DLD1 (cell line): ENCODE results near the gene RAI1.
"Not testable (repeated sequence)": the region's sequence is repeated elsewhere in the genome, so short reads cannot be mapped to it uniquely, and the experiment has no call there.

Experiments
- in situ Hi-C: cut with HindIII; loops from 2 replicates; pipeline ENCODE4 v1.10.0; 2017; ENCODE audit warnings: low sequenced_read_pairs

Gene RAI1, protein sequence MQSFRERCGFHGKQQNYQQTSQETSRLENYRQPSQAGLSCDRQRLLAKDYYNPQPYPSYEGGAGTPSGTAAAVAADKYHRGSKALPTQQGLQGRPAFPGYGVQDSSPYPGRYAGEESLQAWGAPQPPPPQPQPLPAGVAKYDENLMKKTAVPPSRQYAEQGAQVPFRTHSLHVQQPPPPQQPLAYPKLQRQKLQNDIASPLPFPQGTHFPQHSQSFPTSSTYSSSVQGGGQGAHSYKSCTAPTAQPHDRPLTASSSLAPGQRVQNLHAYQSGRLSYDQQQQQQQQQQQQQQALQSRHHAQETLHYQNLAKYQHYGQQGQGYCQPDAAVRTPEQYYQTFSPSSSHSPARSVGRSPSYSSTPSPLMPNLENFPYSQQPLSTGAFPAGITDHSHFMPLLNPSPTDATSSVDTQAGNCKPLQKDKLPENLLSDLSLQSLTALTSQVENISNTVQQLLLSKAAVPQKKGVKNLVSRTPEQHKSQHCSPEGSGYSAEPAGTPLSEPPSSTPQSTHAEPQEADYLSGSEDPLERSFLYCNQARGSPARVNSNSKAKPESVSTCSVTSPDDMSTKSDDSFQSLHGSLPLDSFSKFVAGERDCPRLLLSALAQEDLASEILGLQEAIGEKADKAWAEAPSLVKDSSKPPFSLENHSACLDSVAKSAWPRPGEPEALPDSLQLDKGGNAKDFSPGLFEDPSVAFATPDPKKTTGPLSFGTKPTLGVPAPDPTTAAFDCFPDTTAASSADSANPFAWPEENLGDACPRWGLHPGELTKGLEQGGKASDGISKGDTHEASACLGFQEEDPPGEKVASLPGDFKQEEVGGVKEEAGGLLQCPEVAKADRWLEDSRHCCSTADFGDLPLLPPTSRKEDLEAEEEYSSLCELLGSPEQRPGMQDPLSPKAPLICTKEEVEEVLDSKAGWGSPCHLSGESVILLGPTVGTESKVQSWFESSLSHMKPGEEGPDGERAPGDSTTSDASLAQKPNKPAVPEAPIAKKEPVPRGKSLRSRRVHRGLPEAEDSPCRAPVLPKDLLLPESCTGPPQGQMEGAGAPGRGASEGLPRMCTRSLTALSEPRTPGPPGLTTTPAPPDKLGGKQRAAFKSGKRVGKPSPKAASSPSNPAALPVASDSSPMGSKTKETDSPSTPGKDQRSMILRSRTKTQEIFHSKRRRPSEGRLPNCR (N-terminal part only)

DNA sequence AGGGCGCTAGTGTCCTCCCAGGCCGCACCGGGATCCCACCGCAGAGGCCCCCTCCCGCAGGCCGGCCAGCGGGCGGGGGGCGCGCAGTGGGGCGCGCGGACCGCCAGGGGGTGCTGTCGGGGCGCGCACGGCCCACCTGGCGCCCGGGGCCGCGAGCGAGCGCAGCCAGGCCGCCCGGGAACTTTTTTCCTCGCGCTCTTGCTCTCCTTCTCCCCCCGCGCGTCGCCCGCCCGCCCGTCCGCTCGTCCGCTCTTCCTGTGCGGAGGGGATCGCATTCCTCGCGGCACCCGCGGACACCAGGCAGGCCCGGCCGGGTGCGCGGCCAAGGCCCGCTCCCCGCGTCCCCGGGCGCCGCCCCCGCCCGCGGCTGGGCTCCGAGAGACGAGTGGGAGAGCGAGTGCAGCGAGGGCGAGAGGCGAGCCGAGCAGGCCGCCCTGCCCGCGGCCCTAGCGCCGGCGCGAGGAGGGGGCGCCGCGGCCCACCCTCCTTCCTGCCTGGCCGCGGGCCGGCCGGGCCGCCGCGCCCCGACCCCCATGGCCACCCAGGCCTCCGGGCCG lies at the start of gene RAI1:
Gene RAI1 (plus strand): TSS at position 272 of the 557 bp plus-strand sequence. CDS start 111,491 bp downstream, outside the sequence.
- in situ Hi-C loops: no loop called here

DNA sequence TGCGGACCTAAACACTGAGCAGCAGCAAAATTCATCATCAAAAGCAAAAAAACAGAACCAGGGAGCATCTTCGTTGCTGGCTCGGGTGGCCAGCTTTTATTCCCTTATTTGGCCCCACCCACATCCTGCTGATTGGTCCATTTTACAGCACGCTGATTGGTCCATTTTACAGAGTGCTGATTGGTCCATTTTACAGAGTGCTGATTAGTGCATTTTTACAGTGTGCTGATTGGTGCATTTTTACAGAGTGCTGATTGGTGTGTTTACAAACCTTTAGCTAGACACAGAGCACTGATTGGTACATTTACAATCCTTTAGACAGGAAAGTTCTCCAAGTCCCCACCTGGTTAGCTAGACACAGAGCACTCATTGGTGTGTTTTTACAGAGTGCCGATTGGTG lies 48.6 kb upstream of the RAI1 start:
- in situ Hi-C loops: not testable (repeated sequence)

DNA sequence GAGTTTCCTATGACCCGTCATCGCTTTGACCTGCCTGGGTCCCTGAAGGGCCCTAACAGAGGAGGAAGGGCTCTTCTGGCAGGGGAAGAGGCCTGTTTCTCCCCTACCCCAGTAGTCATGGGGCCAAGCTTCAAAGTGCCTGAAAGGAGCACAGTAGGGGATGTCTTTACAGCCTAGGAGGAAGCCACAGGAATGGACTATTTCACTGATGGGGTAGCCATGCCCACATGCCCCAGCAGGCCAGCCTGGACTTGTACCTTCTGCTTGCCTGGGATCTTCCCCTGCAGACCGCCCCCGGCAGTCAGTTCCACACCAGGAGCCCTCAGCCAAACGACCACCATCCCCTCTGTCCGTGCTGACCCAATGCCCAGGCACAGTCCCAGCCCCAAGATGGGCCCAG lies 47.9 kb upstream of the RAI1 start:
- in situ Hi-C loops: no loop called here

DNA sequence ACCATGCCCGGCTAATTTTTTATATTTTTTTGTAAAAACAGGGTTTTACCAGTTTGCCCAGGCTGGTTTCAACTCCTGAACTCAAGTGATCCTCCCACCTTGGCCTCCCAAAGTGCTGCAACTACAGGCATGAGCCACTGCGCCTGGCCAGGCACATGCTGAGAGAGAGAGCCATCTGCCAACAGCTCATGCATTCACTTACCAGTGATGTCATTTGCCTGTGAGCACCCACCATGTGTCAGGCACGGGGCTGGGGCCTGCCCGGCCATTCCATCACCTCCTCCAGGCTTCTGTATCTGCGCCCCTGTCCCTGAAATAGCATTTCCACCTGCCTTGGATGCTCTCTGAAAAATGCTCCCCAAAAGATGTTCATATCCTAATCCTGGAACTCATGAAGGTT lies 46.1 kb upstream of the RAI1 start:
- in situ Hi-C loops: no loop called here

DNA sequence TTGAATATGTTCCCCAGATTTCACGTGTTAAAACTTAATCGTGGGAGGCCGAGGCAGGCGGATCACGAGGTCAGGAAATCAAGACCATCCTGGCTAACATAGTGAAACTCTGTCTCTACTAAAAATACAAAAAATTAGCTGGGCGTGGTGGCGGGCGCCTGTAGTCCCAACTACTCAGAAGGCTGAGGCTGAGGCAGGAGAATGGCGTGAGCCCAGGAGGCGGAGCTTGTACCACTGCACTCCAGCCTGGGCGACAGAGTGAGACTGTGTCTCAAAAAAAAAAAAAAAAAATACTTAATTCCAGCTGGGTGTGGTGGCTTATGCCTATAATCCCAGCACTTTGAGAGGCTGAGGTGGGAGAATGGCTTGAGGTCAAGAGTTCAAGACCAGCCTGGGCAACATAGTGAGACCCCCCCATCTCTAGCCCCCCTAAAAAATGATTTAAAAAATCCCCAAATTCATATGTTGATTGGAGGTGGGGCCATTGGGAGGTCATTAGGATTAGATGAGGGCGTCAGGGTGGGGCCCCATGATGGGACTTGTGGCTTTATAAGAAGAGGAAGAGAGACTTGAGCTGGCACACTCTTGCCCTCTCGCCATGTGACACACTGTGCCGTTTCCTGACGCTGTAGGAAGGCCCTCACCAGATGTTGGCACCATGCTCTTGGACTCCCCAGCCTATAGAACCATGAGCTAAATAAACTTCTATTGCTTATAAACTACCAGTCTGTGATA lies 45.6 kb upstream of the RAI1 start:
- in situ Hi-C loops: not testable (repeated sequence)

DNA sequence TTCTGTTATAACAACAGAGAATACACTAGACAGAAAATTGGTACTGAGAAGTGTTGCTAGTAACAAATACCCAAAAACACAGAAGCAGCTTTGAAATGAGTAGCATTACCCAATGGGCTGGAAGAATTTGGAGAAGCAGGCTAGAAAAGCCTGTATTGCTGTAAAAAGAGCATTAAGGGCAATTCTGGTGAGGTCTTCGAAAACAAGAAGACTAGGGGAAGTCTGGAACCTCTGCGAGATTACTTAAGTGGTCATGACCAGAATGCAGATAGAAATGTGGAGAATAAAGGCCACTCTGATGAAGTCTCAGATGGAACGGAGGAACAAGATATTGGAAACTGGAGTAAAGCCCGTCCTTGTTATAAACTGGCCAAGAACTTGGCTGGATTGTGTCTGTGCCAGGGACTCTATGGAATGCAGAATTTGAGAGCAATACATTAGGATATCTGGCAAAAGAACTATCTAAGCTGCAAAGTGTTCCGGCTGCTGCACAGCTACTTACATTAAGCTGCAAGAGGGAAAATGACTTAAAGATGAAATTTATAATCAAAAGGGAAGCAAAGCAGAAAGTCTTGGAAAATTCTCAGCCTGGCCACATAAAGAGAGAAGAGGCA lies 44.9 kb upstream of the RAI1 start:
- in situ Hi-C loops: no loop called here

DNA sequence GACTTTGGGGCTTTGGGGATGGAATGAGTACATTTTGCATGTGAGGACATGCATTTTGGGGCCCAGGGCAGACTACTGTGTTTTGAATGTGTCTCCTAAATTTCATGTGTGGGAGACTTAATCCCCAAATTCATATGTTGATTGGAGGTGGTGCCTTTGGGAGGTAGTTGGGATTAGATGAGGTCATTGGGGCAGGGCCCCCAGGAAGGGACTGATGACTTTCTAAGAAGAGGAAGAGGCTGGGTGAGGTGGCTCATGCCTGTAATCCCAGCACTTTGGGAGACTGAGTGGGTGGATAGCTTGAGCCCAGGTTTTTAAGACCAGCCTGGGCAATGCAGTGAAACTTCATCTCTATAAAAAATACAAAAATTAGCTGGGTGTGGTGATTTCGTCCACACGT lies 42.8 kb upstream of the RAI1 start:
- in situ Hi-C loops: no loop called here

DNA sequence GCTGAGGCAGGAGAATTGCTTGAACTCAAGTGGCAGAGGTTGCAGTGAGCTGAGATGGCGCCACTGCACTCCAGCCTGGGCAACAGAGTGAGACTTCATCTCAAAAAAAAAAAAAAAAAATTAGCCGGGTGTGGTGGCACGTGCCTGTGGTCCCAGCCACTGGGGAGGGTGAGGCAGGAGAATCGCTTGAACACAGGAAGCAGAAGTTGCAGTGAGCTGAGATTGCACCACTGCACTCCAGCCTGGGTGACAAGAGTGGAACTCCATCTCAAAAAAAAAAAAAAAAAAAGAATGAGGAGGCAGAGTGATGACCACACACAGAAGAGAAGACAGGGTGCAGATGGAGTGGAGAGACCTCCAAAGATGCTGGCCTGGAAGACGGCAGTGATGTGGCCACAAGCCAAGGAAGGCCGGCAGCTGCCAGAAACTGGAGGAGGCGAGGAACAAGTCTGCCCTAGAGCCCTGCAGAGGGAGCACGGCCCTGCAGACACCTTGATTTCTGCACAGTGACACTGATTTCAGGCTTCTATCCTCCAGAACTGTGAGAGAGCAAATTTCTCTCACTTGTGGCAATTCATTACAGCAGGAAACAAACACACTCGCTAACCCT lies 41.5 kb upstream of the RAI1 start:
- in situ Hi-C loops: not testable (repeated sequence)

DNA sequence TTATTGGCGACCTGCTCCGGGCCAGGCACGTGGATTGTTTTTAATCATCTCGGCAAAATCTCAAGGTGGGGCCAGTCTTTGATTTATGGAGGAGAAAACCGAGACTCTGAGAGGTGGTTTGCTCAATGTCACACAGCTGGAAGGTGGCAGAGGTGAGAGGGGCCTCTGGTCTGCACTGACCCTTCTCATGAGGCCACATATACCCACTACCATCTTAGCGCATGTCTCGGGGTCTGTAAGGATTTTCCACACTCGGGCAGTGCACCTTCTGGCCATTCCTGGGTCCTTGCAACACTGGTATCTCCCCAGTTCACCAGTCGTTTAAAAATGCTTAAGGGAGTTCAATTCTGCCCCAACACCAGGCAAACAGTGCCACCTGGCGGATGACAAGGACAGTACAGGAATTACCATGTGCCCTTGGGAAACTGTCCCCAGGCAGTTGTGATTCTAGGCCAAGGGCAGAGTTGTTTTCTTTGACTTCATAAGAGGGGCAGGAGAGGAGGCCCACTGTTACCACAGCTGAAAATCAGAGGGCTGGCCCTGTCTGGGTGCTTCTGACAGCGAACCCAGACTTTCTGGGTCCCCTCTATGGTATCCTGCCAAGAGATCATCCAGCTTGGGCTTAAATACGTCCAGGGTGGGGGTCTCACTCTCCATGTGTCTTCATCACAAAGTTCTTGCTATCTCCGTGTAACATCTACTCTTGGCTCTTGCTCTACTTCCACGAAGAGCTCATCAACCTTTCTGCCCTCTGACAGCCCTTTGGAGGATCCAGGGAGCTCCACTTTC lies 39.4 kb upstream of the RAI1 start:
- in situ Hi-C loops: no loop called here

DNA sequence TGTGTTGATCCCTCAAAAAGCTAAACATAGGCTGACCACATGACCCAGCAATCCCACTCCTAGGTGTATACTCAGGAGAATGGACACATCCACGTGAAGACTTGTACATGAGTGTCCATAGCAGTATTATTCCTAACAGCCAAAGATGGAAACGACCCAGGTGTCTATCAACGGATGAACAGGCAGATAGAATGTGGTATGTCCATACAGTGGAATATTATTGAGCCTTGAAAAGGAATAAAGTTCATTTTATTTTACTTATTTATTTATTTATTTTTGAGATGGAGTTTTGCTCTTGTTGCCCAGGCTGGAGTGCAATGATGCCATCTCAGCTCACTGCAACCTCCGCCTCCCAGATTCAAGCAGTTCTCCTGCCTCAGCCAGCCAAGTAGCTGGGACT lies 36.1 kb upstream of the RAI1 start:
- in situ Hi-C loops: not testable (repeated sequence)

DNA sequence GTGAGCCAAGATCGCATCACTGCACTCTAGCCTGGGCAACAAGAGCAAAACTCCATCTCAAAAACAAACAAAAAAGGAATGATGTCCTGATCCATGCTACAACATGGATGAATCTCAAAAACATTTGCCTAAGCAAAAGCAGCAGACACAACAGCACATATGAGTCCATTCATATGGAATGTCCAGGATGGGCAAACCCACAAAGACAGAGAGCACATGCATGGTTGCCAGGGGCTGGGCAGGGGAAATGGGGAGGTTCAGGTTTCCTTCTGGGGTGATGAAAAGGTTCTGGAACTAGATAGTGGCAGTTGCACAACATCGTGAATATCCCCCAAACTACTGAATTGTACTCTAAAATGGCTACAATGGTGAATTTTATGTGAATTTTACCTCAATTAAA lies 35.3 kb upstream of the RAI1 start:
- in situ Hi-C loops: no loop called here

DNA sequence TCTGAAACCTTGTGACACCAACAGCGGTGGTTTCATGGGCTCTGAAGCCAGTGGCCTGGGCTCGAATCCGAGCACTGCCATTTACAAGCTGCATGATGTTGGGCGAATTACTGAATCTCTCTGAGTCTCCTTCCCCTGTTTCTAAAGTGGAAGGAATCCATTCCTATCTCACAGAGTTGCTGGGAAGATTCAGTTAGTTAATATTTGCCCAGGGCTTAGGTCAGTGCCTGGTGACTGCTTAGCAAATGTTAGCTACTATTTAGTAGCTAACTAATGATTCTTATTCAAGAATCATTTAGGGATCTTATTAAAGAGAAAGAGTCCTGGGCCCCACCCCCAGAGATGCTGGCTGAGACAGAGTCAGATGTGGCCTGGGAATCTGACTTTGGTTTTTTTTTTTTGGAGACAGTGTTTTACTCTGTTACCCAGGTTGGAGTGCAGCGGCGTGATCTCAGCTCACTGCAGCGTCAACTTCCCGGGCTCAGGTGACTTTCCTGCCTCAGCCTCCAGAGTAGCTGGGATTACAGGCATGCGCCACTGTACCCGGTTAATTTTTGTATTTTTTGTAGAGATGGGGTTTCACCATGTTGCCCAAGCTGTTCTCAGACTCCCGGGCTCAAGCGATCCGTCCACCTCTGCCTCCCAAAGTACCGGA lies 33.6 kb upstream of the RAI1 start:
- in situ Hi-C loops: no loop called here

DNA sequence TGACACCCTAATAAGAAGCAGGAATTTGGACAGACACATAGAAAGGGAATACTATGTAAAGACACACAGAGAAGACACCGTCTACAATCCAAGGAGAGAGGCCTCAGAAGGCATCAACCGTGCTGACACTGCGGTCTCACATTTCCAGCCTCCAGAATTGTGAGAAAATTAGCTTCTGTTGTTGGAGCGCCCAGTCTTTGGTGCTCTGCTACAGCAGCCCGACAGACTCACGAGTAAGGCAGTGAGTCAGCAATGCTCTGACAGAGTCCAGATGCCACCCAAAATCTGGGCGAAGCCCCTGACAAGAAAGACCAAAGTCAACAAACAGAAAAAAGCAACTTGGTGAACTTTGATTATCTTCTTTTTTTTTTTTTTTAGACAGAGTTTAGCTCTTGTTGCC lies 32.5 kb upstream of the RAI1 start:
- in situ Hi-C loops: no loop called here

DNA sequence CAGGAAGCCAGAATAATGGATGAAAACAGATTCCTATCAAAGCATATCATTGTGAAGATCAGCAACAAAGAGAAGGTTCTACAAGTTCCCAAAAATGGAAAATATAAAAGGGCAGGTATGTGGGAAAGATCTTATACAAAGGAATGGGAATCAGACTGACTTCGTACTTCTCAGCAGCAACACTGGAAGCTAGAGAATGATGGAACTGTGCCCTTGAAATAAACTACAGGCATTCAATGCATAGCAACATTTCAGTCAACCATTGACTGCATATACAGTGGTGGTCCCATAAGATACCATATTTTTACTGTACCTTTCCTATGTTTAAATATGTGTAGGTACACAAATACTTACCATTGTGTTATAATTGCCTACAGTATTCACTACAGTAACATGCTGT lies 30.3 kb upstream of the RAI1 start:
- in situ Hi-C loops: no loop called here

DNA sequence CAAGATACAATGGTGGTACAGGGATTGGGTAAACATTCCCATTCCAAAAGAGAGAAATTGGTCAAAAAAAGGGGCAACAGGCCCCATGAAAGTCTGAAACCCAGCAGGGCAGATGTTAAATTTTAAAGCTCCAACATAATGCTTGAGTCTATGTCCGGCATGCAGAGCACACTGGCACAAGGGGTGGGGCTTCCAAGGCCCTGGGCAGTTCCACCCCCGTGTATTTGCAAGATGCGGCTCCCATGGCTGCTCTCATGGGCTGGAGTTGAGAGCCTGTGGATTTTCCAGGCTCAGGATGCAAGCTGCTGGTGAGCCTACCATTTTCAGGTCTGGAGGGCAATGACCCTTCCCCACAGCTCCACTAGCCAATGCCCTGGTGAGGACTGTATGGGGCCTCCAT lies 27.9 kb upstream of the RAI1 start:
- in situ Hi-C loops: no loop called here

DNA sequence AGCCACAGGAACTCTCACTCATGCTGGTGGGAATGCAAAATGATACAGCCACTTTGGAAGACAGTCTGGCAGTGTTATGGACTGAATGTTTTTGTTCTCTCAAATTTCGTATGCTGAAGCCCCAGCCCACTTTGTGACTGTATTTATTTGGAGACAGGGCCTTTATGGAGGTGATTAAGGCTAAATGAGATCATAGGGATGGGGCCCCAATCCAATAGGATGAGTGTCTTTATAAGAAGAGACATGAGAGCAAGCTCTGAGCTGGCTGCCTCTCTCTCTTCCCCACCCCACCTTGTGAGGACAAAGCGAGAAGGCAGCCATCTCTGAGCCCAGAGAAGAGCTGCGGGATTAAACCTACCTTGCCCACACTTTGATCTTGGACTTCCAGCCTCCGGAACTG lies 21.9 kb upstream of the RAI1 start:
- in situ Hi-C loops: no loop called here

DNA sequence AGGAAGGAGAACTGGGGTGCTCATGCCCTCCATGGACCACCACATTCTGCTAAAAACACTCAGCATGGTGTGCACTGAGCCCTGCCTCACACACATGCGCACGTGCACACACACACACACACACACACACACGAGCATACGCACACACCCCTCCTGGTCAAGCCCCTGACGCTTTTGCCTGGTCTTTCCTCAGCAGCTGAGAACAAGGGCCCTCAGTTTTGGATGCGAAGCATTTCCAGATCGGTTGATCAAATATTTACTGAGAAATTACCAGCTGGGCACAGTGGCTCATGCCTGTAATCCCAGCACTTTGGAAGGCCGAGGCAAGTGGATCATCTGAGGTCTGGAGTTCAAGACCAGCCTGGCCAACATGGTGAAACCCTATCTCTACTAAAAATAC lies 20.1 kb upstream of the RAI1 start:
- in situ Hi-C loops: no loop called here

DNA sequence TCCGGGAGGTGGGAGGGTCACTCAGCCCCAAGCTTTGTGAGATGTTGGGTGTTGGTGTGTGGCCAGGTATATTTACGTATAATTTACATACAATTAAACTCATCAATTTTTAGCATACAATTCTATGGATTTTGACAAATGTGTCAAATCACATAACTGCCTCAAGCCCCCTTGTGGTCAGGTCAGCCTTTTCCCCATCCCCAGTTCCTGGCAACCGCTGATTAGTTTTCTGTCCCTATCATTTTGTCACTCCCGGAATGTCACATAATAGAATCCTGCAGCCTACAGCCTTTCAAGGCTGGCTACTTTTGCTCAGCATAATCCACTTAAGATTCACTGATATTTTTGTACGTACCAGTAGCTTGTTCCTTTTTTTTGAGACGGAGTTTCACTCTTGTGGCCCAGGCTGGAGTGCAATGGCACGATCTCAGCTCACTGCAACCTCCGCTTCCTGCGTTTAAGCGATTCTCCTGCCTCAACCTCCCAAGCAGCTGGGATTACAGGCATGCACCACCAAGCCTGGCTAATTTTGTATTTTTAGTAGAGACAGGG lies 19.3 kb upstream of the RAI1 start:
- in situ Hi-C loops: no loop called here
